Activated naive CD8-positive, alpha-beta T cell treated with anti-CD3 and anti-CD28 coated beads, Interleukin-2, amount 10 ng/mL, durations not matched to agents 7 days and 5 days (primary cell): Measurements from ENCODE around the gene SLC13A3. TPM values are rescaled to one million over a fixed set of nuclear protein-coding genes. Genes with fewer than 3 reads are reported as not detected.

Experiments
- ATAC-seq: fragments of 150-1000 bp; cut with Tn5 transposase; one replicate; pipeline ENCODE4 v1.10.0; 2021; ENCODE audit warnings: low read depth, moderate library complexity
- POLR2A ChIA-PET: fragments of 350-600 bp; sonication (Branson Sonifier 250); formaldehyde crosslinking; loops from one replicate; lab custom pipeline; 2021; ENCODE audit warnings: antibody characterized with exemption; lab: Charles Lee
- DNase-seq: peaks from one replicate; pipeline ENCODE4 v3.0.0; 2021
- H3K27ac Mint-ChIP-seq: one replicate; pipeline ENCODE4 v1.8.0; 2022; ENCODE audit warnings: mild to moderate bottlenecking, mixed read lengths
- H3K27me3 Mint-ChIP-seq: one replicate; pipeline ENCODE4 v1.8.0; 2022; ENCODE audit warnings: mild to moderate bottlenecking, moderate library complexity, mixed read lengths
- H3K36me3 Mint-ChIP-seq: one replicate; pipeline ENCODE4 v1.8.0; 2021; ENCODE audit warnings: mild to moderate bottlenecking, mixed read lengths
- H3K4me1 Mint-ChIP-seq: one replicate; pipeline ENCODE4 v1.8.0; 2021; ENCODE audit warnings: mixed read lengths
- H3K4me3 Mint-ChIP-seq: one replicate; pipeline ENCODE4 v1.8.0; 2022; ENCODE audit warnings: mild to moderate bottlenecking, moderate library complexity, mixed read lengths
- H3K9me3 Mint-ChIP-seq: one replicate; pipeline ENCODE4 v1.8.0; 2021; ENCODE audit warnings: mixed read lengths
- total RNA-seq, 2 experiments: library from RNA; stranded (reverse); gene quantifications; one replicate each; pipeline ENCODE4 v1.2.3, GENCODE V29; 2021

Gene SLC13A3
- total RNA-seq, 2 experiments from 2014 or later: 0.26 to 0.30 TPM

DNA sequence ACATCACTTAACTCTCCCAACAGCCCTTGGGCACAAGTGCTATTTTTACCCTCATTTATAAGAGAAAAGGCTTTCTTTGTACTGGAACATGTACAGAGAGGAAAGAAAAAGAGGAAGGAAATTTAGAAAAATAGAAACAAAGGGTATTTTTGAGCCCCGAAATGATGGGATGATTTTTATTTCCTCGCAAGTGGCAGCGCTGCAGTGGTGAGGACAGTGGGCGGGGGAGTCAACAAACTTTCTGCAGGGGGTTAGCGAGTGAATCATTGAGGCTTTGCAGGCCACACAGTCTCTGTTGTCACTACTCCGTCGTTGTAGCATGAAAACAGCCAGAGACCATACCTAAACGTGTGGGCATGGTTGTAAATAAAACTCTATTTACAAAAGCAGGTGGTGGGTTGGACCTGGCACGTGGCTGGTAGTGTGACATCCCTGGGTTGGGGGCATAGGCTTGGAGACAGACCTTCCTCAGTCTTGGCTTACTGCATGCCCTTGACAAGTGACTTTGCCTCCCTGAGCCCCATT is 75.3 kb downstream of the SLC13A3 start:
- ATAC-seq (no peak), DNase-seq (no peak)
- POLR2A ChIA-PET: no interaction called here
- no peaks in the 10 kb centered on the region for H3K36me3 Mint-ChIP-seq
- H3K27ac Mint-ChIP-seq: no peak overlapping the region
- peaks cover 30% of the 10 kb centered on the region for H3K27me3 Mint-ChIP-seq
- no peaks in the 10 kb centered on the region for H3K9me3 Mint-ChIP-seq
- peaks cover 6% of the 10 kb centered on the region for H3K4me1 Mint-ChIP-seq
- no peak overlapping the region for H3K4me3 Mint-ChIP-seq

DNA sequence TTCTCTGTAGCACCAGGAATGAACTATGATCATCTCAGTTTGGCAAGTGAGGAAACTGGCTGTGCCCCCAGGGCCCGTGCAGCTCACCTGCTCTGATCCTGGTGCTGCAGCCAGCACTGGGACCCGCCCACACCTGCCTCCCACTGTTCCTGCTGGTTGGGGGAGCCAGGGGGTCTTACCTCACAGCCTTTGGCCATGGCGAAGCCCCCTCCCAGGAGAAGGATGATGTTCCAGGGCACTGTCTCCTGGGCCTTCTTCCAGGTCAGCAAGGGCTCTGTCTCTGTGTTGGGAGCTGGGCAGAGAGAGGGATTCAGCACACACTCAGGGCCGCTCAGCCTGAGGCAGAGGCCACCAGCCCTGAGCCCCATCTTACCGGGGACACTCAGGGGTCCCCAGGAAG is 75.9 kb downstream of the SLC13A3 start:
- peaks cover 32% of the 10 kb centered on the region for H3K27me3 Mint-ChIP-seq
- H3K9me3 Mint-ChIP-seq: no peaks in the 10 kb centered on the region
- no peaks in the 10 kb centered on the region for H3K36me3 Mint-ChIP-seq
- POLR2A ChIA-PET: no interaction called here
- DNase-seq: no peak
- no peak for ATAC-seq
- H3K27ac Mint-ChIP-seq: no peak overlapping the region
- no peak overlapping the region for H3K4me3 Mint-ChIP-seq
- H3K4me1 Mint-ChIP-seq: peaks cover 6% of the 10 kb centered on the region

DNA sequence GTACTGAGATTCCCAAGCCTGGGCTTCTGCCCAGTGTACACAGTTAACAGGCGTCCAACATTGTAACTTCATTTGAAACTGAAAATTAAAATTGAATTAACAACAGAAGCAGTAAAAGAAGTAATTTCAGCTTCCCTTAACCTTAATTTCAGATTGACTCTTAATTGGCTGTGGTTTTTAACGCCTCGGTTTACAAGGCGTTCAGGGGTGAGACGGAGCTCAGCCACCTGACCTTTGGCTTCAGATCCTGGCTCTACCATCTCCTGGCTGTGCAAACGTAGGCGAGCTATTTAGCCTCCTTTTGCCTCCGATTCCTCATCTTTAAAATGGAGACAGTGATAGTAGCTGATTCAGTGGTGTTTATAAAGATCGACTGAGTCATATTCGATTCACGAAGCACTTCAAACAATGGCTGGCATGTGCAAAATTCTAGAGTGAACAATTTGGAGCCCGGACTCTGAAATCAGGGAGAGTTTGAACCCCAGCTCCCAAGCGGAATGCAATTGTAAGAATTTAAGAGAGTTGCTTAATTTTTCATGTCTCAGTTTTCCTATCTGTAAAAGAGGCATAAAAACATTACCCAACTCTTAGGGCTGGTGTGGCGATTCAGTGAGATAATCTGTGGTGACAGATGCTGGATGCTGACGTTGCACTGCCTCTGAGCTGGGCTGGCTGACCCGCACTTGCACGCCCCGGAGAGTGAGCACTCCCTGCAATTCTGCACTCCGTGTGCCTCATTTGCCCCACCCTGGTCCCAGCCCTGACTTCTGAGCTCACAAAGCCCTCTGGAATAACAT is 77.3 kb downstream of the SLC13A3 start:
- no peak for DNase-seq
- Mint-ChIP-seq H3K36me3 (no peaks in the 10 kb centered on the region), H3K4me1 (peaks cover 6% of the 10 kb centered on the region), H3K9me3 (no peaks in the 10 kb centered on the region), H3K27me3 (peaks cover 42% of the 10 kb centered on the region), H3K27ac (no peak overlapping the region), H3K4me3 (no peak overlapping the region)
- no peak for ATAC-seq
- POLR2A ChIA-PET: no interaction called here

DNA sequence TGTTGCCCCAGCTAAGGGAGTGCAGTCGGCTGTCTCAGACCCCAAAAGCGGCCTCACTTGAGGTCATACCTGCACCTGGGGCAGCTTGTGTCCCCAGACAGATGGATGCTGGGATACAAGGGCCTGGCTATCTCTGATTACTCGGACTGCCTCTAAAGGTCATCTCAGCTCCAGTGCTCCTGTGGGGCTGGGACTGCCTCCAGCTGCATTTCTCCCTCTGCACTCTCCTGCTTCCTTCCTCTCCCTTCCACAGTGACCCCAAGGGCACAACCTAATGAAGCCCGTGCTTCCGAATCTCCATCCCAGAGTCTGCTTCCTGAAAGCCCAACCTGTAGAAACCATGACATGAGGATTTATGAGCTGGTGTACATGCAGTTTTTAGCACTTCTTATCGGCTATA is 78.0 kb downstream of the SLC13A3 start:
- no peak for ATAC-seq
- DNase-seq: no peak
- no peaks in the 10 kb centered on the region for H3K36me3 Mint-ChIP-seq
- H3K4me3 Mint-ChIP-seq: no peak overlapping the region
- peaks cover 6% of the 10 kb centered on the region for H3K4me1 Mint-ChIP-seq
- peaks cover 42% of the 10 kb centered on the region for H3K27me3 Mint-ChIP-seq
- POLR2A ChIA-PET: no interaction called here
- no peak overlapping the region for H3K27ac Mint-ChIP-seq
- no peaks in the 10 kb centered on the region for H3K9me3 Mint-ChIP-seq

DNA sequence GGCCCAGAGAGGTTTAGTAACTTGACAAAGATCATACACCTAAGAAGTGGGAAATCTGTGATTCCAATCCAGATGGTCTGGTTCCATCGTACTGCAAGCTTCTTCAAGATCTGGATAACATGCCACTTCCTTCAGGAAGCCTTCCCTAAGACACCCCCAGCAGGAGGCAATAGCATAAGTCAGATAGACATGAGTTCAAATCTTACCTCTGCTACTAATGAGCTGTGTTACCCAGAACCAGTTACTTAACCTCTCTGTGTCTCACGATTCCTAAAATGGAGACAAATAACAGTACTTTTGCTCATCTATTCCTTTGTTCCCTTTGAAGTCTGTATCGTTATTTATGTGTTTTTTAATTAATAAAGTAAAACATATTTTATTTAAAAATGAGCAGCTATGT is 78.5 kb downstream of the SLC13A3 start:
- H3K4me3 Mint-ChIP-seq: no peak overlapping the region
- H3K9me3 Mint-ChIP-seq: no peaks in the 10 kb centered on the region
- H3K36me3 Mint-ChIP-seq: no peaks in the 10 kb centered on the region
- POLR2A ChIA-PET: no interaction called here
- DNase-seq: no peak
- no peak overlapping the region for H3K27ac Mint-ChIP-seq
- ATAC-seq: no peak
- peaks cover 42% of the 10 kb centered on the region for H3K27me3 Mint-ChIP-seq
- H3K4me1 Mint-ChIP-seq: peaks cover 6% of the 10 kb centered on the region

DNA sequence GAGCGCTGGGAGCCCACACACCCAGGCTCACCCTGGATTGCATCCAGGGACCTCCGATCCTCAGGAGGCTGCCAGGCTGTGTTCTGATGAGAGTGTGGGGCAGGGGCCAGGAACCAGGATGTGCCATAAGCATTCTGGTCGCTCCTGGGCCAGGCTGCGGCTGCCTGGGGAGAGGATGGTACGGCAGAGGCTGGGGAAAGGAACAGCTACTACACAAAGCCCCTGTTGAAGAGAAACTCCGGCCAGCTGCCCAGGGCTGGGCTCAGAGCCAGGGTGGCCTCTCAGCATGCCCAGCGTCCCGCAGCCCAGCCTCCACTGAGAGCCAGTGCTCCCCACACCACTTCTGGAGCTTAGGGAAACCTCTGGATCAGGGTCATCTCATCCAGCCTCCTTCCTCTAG is 79.1 kb downstream of the SLC13A3 start:
- Mint-ChIP-seq H3K36me3 (no peaks in the 10 kb centered on the region), H3K9me3 (no peaks in the 10 kb centered on the region), H3K27me3 (peaks cover 46% of the 10 kb centered on the region), H3K4me1 (peaks cover 7% of the 10 kb centered on the region), H3K27ac (no peak overlapping the region), H3K4me3 (no peak overlapping the region)
- ATAC-seq: no peak
- no peak for DNase-seq
- POLR2A ChIA-PET: no interaction called here

DNA sequence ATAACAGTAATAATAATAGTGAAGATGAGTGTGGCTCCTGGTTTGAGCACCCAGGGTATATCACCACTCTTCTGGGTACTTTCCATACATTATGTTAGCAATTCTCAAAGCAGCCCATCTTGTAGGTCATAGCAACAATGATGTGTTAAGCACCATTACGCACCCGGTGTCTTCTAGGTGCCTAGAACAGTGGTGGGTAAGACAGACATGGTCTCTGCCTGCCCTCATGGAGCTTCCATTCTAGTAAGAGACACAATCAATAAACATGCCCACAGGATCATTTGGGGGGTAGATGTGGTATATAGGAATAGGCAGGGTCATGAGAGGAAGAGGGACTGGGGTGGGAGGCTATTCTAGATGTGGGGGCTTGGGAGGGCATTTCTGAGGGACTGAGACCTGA is 79.8 kb downstream of the SLC13A3 start:
- ATAC-seq (no peak), DNase-seq (no peak)
- Mint-ChIP-seq H3K27ac (no peak overlapping the region), H3K4me1 (peaks cover 7% of the 10 kb centered on the region), H3K4me3 (no peak overlapping the region), H3K27me3 (peaks cover 47% of the 10 kb centered on the region), H3K36me3 (no peaks in the 10 kb centered on the region), H3K9me3 (no peaks in the 10 kb centered on the region)
- POLR2A ChIA-PET: no interaction called here

DNA sequence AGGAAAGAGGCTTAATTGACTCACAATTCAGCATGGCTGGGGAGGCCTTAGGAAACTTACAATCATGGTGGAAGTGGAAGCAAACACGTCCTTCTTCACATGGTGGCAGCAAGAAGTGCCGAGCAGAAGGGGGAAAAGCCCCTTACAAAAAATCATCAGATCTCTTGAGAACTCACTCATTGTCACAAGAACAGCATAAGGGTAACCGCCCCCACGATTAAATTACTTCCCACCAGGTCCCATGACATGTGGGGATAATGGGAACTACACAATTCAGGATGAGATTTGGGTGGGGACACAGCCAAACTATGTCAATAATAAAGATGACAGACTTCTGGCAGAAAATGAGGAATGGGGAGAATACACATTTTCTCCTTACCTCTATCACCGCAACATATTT is 80.3 kb downstream of the SLC13A3 start:
- DNase-seq (no peak), ATAC-seq (no peak)
- Mint-ChIP-seq H3K9me3 (no peaks in the 10 kb centered on the region), H3K4me1 (peaks cover 4% of the 10 kb centered on the region), H3K36me3 (no peaks in the 10 kb centered on the region), H3K4me3 (no peak overlapping the region), H3K27me3 (peaks cover 52% of the 10 kb centered on the region), H3K27ac (no peak overlapping the region)
- POLR2A ChIA-PET: no interaction called here

DNA sequence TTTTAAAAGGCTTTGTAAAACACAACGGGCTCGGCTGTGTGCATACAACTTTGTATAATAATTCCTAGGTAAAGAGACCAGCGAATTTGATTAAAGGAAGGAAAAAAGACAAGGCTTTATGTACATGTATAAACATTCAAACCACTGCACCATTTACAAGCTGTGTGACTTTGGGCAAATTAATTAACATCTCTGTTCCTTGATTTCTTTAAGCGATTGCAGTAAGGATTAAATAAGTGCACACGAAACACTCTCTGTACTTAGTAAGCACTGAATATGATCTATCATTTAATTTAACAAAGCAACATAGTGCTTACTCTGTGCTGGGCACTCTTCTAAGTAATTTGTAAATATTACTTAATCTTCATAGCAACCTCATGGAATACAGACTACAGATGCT is 81.3 kb downstream of the SLC13A3 start:
- DNase-seq: no peak
- Mint-ChIP-seq H3K27me3 (peaks cover 53% of the 10 kb centered on the region), H3K4me3 (no peak overlapping the region), H3K36me3 (no peaks in the 10 kb centered on the region), H3K27ac (no peak overlapping the region), H3K9me3 (no peaks in the 10 kb centered on the region), H3K4me1 (peaks cover 3% of the 10 kb centered on the region)
- ATAC-seq: no peak
- POLR2A ChIA-PET: no interaction called here

DNA sequence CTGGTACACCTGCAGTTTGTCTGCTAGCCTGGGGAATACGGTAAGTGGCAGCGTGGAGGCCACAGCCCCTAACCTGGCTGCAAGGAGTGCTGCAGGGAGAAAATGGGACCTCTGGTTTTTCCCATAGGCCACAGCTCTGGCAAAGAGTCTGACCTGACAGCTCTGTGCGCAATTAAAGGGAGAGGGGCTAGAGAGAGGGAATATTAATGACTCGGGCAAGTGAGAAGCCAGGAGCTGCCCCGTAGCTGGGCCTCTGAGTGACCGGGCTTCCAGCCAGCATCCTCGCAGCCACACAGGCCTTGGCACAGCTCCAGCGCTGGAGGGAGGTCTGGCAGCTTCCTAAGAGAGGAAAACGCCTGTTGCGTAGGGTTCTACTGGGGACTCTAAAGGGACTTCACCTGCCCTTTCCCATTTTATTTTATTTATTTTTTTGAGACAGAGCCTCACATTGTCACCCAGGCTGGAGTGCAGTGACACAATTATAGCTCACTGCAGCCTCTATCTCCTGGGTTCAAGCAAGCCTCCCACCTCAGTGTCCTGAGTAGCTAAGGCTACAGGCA is 82.6 kb downstream of the SLC13A3 start:
- Mint-ChIP-seq H3K27ac (no peak overlapping the region), H3K4me1 (peaks cover 3% of the 10 kb centered on the region), H3K27me3 (peaks cover 42% of the 10 kb centered on the region), H3K4me3 (no peak overlapping the region), H3K36me3 (no peaks in the 10 kb centered on the region), H3K9me3 (no peaks in the 10 kb centered on the region)
- DNase-seq: no peak
- POLR2A ChIA-PET: no interaction called here
- ATAC-seq: no peak

DNA sequence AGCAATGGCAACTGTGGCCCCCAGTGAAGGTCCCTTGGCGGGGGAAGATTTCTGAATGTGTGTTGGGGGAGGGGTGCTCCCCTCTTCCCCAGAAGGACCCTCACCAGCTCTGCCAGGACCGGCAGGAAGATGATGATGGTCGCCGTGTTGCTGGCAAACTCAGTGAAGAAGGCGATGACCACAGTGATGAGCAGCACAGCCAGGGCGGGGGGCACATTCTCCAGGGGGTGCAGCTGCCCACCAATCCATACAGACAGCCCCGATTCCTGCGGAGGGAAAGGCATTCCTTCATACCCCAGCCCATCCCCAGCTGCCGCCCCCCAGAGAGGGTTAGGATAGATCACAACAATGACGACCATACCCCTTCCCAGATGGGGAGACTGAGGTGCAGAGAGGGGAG is 85.1 kb downstream of the SLC13A3 start:
- DNase-seq (no peak), ATAC-seq (no peak)
- H3K4me1 Mint-ChIP-seq: peaks cover 4% of the 10 kb centered on the region
- H3K4me3 Mint-ChIP-seq: no peak overlapping the region
- peaks cover 33% of the 10 kb centered on the region for H3K27me3 Mint-ChIP-seq
- no peaks in the 10 kb centered on the region for H3K9me3 Mint-ChIP-seq
- POLR2A ChIA-PET: no interaction called here
- no peak overlapping the region for H3K27ac Mint-ChIP-seq
- H3K36me3 Mint-ChIP-seq: no peaks in the 10 kb centered on the region

DNA sequence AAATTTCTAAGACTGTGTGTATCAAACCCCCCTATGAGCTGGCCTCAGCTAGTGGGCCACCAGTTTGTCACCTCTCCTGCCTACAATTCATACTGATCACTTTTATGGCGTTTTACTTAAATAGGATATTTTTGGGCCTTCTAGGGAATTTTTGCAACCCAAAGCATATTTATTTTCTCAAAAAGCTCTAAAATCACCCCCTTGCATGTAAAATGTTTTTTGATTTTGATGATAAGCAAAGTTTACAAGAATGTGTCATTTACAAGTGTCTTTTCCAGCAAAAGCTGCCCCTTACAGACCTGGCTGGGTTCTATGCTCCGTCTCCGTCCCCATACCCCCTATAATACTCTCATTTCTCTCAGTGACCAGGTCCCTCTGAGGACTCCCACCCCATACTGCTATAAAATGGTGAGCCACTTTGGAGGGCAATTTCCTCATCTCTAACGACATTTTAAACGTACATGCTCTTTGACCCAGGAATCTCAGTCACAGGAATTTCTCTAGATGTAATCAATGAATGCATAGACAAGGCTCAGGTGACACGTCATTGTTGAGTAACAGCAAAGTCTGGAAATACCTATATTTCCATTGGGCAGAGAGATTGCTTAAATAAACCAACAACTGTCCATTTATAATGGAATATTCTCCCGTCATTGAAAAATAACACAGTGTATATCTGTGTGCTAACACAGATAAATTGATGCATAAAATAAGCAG is 86.9 kb downstream of the SLC13A3 start:
- peaks cover 16% of the 10 kb centered on the region for H3K27me3 Mint-ChIP-seq
- no peak for DNase-seq
- no peaks in the 10 kb centered on the region for H3K36me3 Mint-ChIP-seq
- no peaks in the 10 kb centered on the region for H3K9me3 Mint-ChIP-seq
- no peak overlapping the region for H3K27ac Mint-ChIP-seq
- ATAC-seq: no peak
- POLR2A ChIA-PET: no interaction called here
- H3K4me3 Mint-ChIP-seq: no peak overlapping the region
- peaks cover 19% of the 10 kb centered on the region for H3K4me1 Mint-ChIP-seq

DNA sequence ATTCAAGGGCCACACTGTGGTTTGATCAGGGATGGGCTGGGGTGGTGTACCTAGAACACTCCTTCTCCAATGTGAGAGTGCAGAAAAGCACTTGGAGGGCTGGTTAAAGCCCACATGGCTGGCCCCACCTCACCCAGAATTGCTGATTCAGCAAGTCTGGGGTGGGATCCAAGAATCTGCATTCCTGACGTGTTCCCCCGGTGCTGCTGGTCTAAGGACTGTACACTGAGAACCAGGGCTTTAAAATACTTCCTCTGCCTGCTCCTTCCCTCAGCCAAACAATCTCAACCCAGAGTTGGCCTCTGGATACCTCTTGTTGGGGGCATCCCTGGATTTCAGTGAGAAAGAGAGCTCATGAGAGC is 87.4 kb downstream of the SLC13A3 start:
- peaks cover 15% of the 10 kb centered on the region for H3K27me3 Mint-ChIP-seq
- no peaks in the 10 kb centered on the region for H3K9me3 Mint-ChIP-seq
- ATAC-seq (no peak), DNase-seq (no peak)
- peaks cover 21% of the 10 kb centered on the region for H3K4me1 Mint-ChIP-seq
- POLR2A ChIA-PET: no interaction called here
- no peak overlapping the region for H3K4me3 Mint-ChIP-seq
- no peaks in the 10 kb centered on the region for H3K36me3 Mint-ChIP-seq
- H3K27ac Mint-ChIP-seq: no peak overlapping the region
